GM06990 (cell line): ENCODE measurements around the gene JAZF1.

Experiments
- DNase-seq: peaks from one replicate; pipeline ENCODE4 v3.0.0-alpha.2; 2011; ENCODE audit not compliant: insufficient read length; ENCODE audit errors: extremely low read depth
- H3K27me3 ChIP-seq: replicated peaks from 2 replicates; pipeline ENCODE4 v1.6.0; 2011; ENCODE audit warnings: low read length; ENCODE audit not compliant: control insufficient read depth, insufficient read depth
- H3K36me3 ChIP-seq: 2 replicates; pipeline ENCODE4 v1.5.1; 2011; ENCODE audit warnings: low read length; ENCODE audit not compliant: control insufficient read depth, insufficient read depth
- H3K4me3 ChIP-seq: replicated peaks from 2 replicates; pipeline ENCODE4 v1.5.1; 2011; ENCODE audit warnings: low read depth, mild to moderate bottlenecking, control low read depth, low read length
- CTCF ChIP-seq: IDR thresholded peaks from 2 replicates; pipeline ENCODE4 v1.5.1; 2011; ENCODE audit warnings: low read length, control low read depth, mild to moderate bottlenecking, inconsistent platforms; ENCODE audit not compliant: insufficient read depth, poor library complexity, severe bottlenecking

JAZF1 gene

GRCh38 chr7:27940341-27940740 is 240.3 kb downstream of the JAZF1 start:
- no peak for DNase-seq
- no peak for TF ChIP-seq CTCF
- H3K36me3 ChIP-seq: no peaks in the 10 kb centered on the region
- no peaks in the 10 kb centered on the region; the same call in 1 of the 2 replicates for H3K27me3 ChIP-seq
- no peak overlapping the region for H3K4me3 ChIP-seq

- no peaks in the 10 kb centered on the region for H3K36me3 ChIP-seq
- H3K4me3 ChIP-seq: no peak overlapping the region
- no peak for DNase-seq
- H3K27me3 ChIP-seq: no peaks in the 10 kb centered on the region; the same call in 1 of the 2 replicates
- TF ChIP-seq CTCF: no peak
Measured at GRCh38 chr7:27939893-27940292, 240.7 kb downstream of the JAZF1 start.

GRCh38 chr7:27936768-27937102 is 243.9 kb downstream of the JAZF1 start:
- DNase-seq: no peak
- no peak overlapping the region for H3K4me3 ChIP-seq
- H3K36me3 ChIP-seq: no peaks in the 10 kb centered on the region
- no peak for TF ChIP-seq CTCF
- no peaks in the 10 kb centered on the region; the same call in 1 of the 2 replicates for H3K27me3 ChIP-seq

GRCh38 chr7:27936047-27936767 is 244.4 kb downstream of the JAZF1 start:
- no peak for TF ChIP-seq CTCF
- Histone ChIP-seq H3K36me3 (no peaks in the 10 kb centered on the region), H3K27me3 (no peaks in the 10 kb centered on the region; the same call in 1 of the 2 replicates), H3K4me3 (no peak overlapping the region)
- no peak for DNase-seq

GRCh38 chr7:27933671-27934565 is 246.7 kb downstream of the JAZF1 start:
- Histone ChIP-seq H3K27me3 (no peaks in the 10 kb centered on the region; the same call in 1 of the 2 replicates), H3K36me3 (no peaks in the 10 kb centered on the region), H3K4me3 (no peak overlapping the region)
- peak; percentile 37 for TF ChIP-seq CTCF
- DNase-seq: no peak
